WERI-Rb-1 (cell line): ENCODE results near the gene PLXDC1.
"Not testable (repeated sequence)": the region's sequence is repeated elsewhere in the genome, so short reads cannot be mapped to it uniquely, and the experiment has no call there.

ENCODE experiments used
- DNase-seq: peaks from one replicate; pipeline ENCODE4 v3.0.0-alpha.2; 2020
- H3K27ac ChIP-seq: fragments of 250-450 bp; sonication (Bioruptor Pico); 2 replicates; pipeline ENCODE4 v1.5.1; 2020; ENCODE audit warnings: mild to moderate bottlenecking, moderate library complexity
- H3K27me3 ChIP-seq: fragments of 250-450 bp; sonication (Bioruptor Pico); 2 replicates; pipeline ENCODE4 v1.5.1; 2021; ENCODE audit warnings: mild to moderate bottlenecking, low read depth, moderate library complexity; ENCODE audit not compliant: insufficient read depth, severe bottlenecking
- H3K36me3 ChIP-seq: fragments of 250-450 bp; sonication (Bioruptor Pico); 2 replicates; pipeline ENCODE4 v1.5.1; 2020; ENCODE audit warnings: mild to moderate bottlenecking, moderate library complexity
- H3K4me3 ChIP-seq: 2 replicates; pipeline ENCODE4 v1.5.1; 2011; ENCODE audit warnings: low read depth, mild to moderate bottlenecking, control low read depth, low read length
- H3K9me3 ChIP-seq: fragments of 250-450 bp; sonication (Bioruptor Pico); 2 replicates; pipeline ENCODE4 v1.5.1; 2021; ENCODE audit warnings: mild to moderate bottlenecking, moderate library complexity; ENCODE audit not compliant: severe bottlenecking
- TF ChIP-seq, protein P1 (sequence below): IDR thresholded peaks from 2 replicates; pipeline ENCODE4 v1.5.1; 2011; ENCODE audit warnings: low read depth, mild to moderate bottlenecking, control low read depth, inconsistent platforms, low read length

PLXDC1 gene

GRCh38 chr17:39062846-39063680 lies 88.4 kb downstream of the PLXDC1 start:
- Histone ChIP-seq H3K9me3 (no peaks in the 10 kb centered on the region), H3K27me3 (no peaks in the 10 kb centered on the region), H3K4me3 (no peak overlapping the region), H3K27ac (no peak overlapping the region), H3K36me3 (no peaks in the 10 kb centered on the region)
- no peak for DNase-seq
- TF ChIP-seq, protein P1, sequence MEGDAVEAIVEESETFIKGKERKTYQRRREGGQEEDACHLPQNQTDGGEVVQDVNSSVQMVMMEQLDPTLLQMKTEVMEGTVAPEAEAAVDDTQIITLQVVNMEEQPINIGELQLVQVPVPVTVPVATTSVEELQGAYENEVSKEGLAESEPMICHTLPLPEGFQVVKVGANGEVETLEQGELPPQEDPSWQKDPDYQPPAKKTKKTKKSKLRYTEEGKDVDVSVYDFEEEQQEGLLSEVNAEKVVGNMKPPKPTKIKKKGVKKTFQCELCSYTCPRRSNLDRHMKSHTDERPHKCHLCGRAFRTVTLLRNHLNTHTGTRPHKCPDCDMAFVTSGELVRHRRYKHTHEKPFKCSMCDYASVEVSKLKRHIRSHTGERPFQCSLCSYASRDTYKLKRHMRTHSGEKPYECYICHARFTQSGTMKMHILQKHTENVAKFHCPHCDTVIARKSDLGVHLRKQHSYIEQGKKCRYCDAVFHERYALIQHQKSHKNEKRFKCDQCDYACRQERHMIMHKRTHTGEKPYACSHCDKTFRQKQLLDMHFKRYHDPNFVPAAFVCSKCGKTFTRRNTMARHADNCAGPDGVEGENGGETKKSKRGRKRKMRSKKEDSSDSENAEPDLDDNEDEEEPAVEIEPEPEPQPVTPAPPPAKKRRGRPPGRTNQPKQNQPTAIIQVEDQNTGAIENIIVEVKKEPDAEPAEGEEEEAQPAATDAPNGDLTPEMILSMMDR, result no peak

GRCh38 chr17:39058524-39058923 lies 92.9 kb downstream of the PLXDC1 start:
- Histone ChIP-seq H3K36me3 (no peaks in the 10 kb centered on the region), H3K27me3 (no peaks in the 10 kb centered on the region), H3K9me3 (no peaks in the 10 kb centered on the region), H3K4me3 (no peak overlapping the region), H3K27ac (no peak overlapping the region)
- TF ChIP-seq, protein P1, result no peak
- no peak for DNase-seq

GRCh38 chr17:39057701-39058206 lies 93.7 kb downstream of the PLXDC1 start:
- no peaks in the 10 kb centered on the region for H3K27me3 ChIP-seq
- TF ChIP-seq, protein P1, result no peak
- no peaks in the 10 kb centered on the region for H3K36me3 ChIP-seq
- no peak for DNase-seq
- H3K27ac ChIP-seq, result no peak overlapping the region
- H3K9me3 ChIP-seq, result no peaks in the 10 kb centered on the region
- H3K4me3 ChIP-seq, result no peak overlapping the region

GRCh38 chr17:39054111-39054645 lies 97.3 kb downstream of the PLXDC1 start:
- DNase-seq, result no peak
- H3K36me3 ChIP-seq, result no peaks in the 10 kb centered on the region
- no peak overlapping the region for H3K4me3 ChIP-seq
- TF ChIP-seq, protein P1, result no peak
- H3K9me3 ChIP-seq, result peaks cover 5% of the 10 kb centered on the region
- no peaks in the 10 kb centered on the region for H3K27me3 ChIP-seq
- no peak overlapping the region for H3K27ac ChIP-seq

DNA sequence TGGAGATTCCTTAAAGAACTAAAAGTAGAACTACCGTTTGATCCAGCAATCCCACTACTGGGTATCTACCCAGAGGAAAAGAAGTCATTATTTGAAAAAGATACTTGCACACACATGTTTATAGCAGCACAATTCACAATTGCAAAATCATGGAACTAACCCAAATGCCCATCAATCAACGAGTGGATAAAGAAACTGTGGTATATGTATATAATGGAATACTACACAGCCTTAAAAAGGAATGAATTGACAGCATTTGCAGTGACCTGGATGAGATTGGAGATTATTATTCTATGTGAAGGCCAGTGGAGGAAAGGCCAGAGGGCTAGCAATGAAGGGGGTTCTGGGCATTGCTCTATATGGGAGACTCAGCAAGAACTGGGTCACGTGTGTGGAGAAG lies 99.0 kb downstream of the PLXDC1 start:
- H3K9me3 ChIP-seq, result peaks cover 14% of the 10 kb centered on the region
- not testable (repeated sequence) for H3K36me3 ChIP-seq, H3K27ac ChIP-seq, H3K4me3 ChIP-seq, DNase-seq, H3K27me3 ChIP-seq

- Histone ChIP-seq H3K27ac (no peak overlapping the region), H3K36me3 (no peaks in the 10 kb centered on the region), H3K4me3 (no peak overlapping the region), H3K27me3 (no peaks in the 10 kb centered on the region), H3K9me3 (peaks cover 25% of the 10 kb centered on the region)
- DNase-seq, result no peak
- TF ChIP-seq, protein P1, result no peak
Measured at GRCh38 chr17:39051001-39051585, 100.3 kb downstream of the PLXDC1 start.
